ENCODE measurements around the gene PCNX1.

The PCNX1 gene

DNA sequence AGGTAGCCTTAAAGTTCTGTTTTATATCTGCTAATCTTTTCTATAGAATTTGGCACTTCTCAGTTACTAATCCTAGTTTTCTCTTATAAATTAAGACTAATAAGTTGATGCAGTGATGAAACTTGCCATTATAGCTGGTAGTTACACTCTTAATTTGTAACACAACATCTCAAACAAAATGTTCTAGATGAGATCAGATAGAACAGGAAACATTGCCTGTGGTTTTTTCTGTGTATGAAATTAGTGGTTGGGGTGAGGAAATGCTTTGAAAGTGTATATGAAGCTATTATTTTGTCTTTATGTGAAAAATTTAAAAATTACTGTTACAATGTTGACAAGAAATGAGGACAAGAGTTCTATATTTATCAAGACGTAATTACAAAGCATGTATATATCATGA lies 91.9 kb downstream of the PCNX1 start:
- TF ChIP-seq TAF1 (IDR thresholded peaks at IDR 0.05; ENCODE audit: borderline replicate concordance, insufficient read depth, low read length): no peak

DNA sequence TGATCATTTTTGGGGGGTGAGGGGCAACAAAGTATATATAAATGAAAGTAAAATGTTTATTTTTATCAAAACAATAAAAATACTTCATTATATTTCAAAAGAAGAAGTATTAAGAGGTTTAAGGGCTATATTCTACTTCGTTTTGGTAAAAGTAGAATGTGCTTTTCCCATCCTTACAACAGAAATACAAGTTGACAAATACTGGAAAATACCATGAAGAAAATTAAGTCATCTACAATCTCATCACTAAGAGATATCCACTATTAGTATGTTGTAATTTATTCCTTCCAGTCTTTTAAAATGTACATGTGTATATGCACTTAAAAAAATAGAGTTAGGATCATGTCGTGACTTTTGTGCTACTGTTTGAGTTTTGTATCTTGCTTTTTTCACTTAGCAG lies 92.8 kb downstream of the PCNX1 start:
- no peak for TF ChIP-seq TAF1 (IDR thresholded peaks at IDR 0.05; ENCODE audit: borderline replicate concordance, insufficient read depth, low read length)
- TF ChIP-seq FOXP2 (optimal IDR thresholded peaks at IDR 0.05; ENCODE audit: borderline replicate concordance, extremely low read depth, extremely low read length, insufficient read depth): no peak
- TF ChIP-seq, protein P1, sequence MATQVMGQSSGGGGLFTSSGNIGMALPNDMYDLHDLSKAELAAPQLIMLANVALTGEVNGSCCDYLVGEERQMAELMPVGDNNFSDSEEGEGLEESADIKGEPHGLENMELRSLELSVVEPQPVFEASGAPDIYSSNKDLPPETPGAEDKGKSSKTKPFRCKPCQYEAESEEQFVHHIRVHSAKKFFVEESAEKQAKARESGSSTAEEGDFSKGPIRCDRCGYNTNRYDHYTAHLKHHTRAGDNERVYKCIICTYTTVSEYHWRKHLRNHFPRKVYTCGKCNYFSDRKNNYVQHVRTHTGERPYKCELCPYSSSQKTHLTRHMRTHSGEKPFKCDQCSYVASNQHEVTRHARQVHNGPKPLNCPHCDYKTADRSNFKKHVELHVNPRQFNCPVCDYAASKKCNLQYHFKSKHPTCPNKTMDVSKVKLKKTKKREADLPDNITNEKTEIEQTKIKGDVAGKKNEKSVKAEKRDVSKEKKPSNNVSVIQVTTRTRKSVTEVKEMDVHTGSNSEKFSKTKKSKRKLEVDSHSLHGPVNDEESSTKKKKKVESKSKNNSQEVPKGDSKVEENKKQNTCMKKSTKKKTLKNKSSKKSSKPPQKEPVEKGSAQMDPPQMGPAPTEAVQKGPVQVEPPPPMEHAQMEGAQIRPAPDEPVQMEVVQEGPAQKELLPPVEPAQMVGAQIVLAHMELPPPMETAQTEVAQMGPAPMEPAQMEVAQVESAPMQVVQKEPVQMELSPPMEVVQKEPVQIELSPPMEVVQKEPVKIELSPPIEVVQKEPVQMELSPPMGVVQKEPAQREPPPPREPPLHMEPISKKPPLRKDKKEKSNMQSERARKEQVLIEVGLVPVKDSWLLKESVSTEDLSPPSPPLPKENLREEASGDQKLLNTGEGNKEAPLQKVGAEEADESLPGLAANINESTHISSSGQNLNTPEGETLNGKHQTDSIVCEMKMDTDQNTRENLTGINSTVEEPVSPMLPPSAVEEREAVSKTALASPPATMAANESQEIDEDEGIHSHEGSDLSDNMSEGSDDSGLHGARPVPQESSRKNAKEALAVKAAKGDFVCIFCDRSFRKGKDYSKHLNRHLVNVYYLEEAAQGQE (IDR thresholded peaks at IDR 0.05; ENCODE audit: insufficient read depth in 1 of 2, low read depth in 2 of 2, low read length in 2 of 2): no peak
- TF ChIP-seq SIN3A (IDR thresholded peaks at IDR 0.05; ENCODE audit: borderline replicate concordance, insufficient read depth, low read length): no peak
- no peak for TF ChIP-seq POLR2AphosphoS5 (IDR thresholded peaks at IDR 0.05; ENCODE audit: low read depth, low read length)

DNA sequence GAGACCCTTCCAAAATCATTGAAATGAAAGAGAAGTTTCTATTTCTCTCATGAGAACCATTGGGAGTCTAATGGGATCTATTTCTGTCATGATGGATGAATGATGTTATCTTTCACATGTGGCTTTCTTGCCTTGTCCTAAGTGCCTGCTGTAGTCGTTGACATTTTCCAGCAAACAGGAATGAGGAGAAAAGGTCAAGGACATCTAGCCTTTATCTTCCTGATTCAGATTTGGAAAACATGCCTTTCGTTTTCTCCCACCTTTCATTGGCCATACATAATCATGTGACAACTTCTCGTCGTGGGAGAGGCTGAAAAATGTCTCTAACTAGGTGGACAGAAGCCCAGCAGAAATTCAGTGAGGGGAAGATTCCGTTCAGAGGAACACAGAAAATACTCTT lies 94.5 kb downstream of the PCNX1 start:
- TF ChIP-seq POLR2AphosphoS5 (IDR thresholded peaks at IDR 0.05; ENCODE audit: low read depth, low read length): no peak
- TF ChIP-seq, protein P1 (IDR thresholded peaks at IDR 0.05; ENCODE audit: insufficient read depth in 1 of 2, low read depth in 2 of 2, low read length in 2 of 2): no peak
- no peak for TF ChIP-seq TAF1 (IDR thresholded peaks at IDR 0.05; ENCODE audit: borderline replicate concordance, insufficient read depth, low read length)
- no peak for TF ChIP-seq SIN3A (IDR thresholded peaks at IDR 0.05; ENCODE audit: borderline replicate concordance, insufficient read depth, low read length)
- TF ChIP-seq FOXP2 (optimal IDR thresholded peaks at IDR 0.05; ENCODE audit: borderline replicate concordance, extremely low read depth, extremely low read length, insufficient read depth): no peak

DNA sequence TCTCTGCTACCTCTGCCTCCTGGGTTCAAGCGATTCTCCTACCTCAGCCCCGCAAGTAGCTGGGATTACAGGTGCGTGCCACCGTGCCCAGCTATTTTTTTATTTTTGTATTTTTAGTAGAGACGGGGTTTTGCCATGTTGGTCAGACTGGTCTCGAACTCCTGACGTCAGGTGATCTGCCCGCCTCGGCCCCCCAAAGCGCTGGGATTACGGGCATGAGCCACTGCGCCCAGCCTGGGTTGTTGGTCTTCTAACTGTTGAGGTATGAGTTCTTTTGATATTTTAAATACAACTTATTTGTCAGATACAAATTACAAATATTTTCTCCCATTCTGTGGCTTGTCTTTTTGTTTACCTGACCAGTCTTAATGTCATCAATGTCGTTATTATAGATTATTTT lies 95.9 kb downstream of the PCNX1 start:
- TF ChIP-seq POLR2AphosphoS5 (IDR thresholded peaks at IDR 0.05; ENCODE audit: low read depth, low read length): no peak
- no peak for TF ChIP-seq FOXP2 (optimal IDR thresholded peaks at IDR 0.05; ENCODE audit: borderline replicate concordance, extremely low read depth, extremely low read length, insufficient read depth)
- TF ChIP-seq, protein P1 (IDR thresholded peaks at IDR 0.05; ENCODE audit: insufficient read depth in 1 of 2, low read depth in 2 of 2, low read length in 2 of 2): no peak
- TF ChIP-seq SIN3A (IDR thresholded peaks at IDR 0.05; ENCODE audit: borderline replicate concordance, insufficient read depth, low read length): no peak
- TF ChIP-seq TAF1 (IDR thresholded peaks at IDR 0.05; ENCODE audit: borderline replicate concordance, insufficient read depth, low read length): no peak

DNA sequence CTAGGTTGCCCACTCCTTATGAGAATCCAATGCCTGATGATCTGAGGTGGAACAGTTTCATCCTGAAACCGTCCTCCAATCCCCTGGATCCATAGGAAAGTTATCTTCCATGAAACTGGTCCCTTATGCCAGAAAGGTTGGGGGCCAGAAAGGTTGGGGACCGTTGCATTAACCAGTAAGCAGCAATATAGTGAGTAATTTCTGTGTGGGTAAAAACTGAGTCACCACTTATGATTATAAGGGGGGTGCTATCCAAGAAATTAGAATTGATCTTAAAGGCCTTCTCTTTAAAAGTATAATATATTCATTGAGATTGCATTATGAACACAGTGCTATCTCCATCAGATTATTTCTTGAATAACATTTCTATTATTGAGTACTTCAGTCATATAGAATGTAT lies 97.2 kb downstream of the PCNX1 start:
- no peak for TF ChIP-seq SIN3A (IDR thresholded peaks at IDR 0.05; ENCODE audit: borderline replicate concordance, insufficient read depth, low read length)
- TF ChIP-seq, protein P1 (IDR thresholded peaks at IDR 0.05; ENCODE audit: insufficient read depth in 1 of 2, low read depth in 2 of 2, low read length in 2 of 2): no peak
- no peak for TF ChIP-seq TAF1 (IDR thresholded peaks at IDR 0.05; ENCODE audit: borderline replicate concordance, insufficient read depth, low read length)
- TF ChIP-seq FOXP2 (optimal IDR thresholded peaks at IDR 0.05; ENCODE audit: borderline replicate concordance, extremely low read depth, extremely low read length, insufficient read depth): no peak
- TF ChIP-seq POLR2AphosphoS5 (IDR thresholded peaks at IDR 0.05; ENCODE audit: low read depth, low read length): no peak

Measured in PFSK-1 (cell line).